HG03066 (cell line): ENCODE results near the gene PDRG1.

Experiments used
- ATAC-seq: cut with Tn5 transposase; IDR thresholded peaks from one replicate; pipeline ENCODE4 v1.9.1; 2021; ENCODE audit warnings: low read depth; ENCODE audit not compliant: unreplicated experiment

PDRG1 gene

DNA sequence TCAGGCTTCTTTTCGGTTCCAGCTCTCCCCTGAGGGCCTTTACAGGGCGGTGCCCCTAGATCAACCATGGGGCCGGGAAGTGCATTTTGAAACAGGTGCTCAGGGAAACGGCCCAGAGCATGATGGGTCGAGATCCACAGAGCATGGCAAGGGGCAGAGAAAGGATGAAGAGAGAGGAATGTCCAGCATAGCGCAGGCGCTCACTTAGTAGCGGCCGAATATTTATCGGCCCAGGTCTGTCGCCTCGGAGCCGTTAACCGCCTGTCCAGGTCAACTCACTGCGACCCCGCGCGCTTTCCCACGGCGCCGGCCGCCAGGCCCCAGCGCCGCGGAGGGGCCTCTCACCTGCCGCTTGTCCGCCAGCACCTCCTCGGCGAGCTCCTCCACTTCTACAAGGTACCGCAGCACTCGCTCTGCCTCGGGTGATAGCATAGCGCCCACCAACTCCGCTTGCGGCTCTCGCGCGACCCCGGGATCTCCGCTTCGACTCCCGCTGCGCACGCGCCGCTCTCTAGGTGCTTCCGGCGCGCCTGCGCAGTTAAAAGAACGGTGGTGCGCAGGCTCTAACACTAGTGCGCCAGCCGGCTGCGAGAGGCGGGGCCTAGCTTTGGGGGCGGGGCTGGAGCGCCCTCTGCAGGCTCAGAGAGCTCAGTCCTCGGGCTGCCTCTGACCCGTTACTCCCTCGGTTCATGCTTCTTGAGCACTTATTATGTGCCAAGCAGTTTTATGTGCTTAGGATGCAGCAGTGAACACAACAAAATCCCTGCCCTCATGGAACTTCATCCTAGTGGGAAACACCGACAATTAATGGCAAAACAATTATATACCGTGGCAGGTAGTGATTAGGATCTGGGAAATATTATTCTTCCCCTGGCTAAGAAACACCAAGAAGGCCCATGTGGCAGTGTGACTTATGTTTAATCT, at the start of gene PDRG1:
Gene PDRG1 (minus strand): TSS at position 517 of the 924 bp plus-strand sequence. CDS start 85 bp downstream, at position 432.
- peak; percentile 89 for ATAC-seq

DNA sequence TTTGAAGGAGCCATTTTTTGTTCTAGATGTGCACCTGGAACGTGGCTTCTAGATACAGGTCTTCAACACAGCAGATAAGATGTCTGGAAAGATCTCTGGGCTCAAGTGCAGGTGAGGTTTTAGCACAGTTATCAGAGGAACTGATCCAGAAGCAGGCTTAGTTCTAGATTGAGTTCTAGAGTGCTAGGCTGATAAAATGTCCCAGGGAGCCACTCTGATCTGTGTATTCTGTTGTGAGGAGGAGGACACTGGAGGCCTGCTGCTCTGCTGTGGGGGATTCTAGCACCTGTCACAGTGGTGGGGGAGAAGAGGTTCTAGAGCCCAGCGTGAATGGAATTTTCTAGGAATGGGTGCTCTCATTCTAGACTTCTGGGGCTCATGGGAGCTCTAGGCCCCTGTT, 46.4 kb upstream of the PDRG1 start:
- ATAC-seq: no peak

DNA sequence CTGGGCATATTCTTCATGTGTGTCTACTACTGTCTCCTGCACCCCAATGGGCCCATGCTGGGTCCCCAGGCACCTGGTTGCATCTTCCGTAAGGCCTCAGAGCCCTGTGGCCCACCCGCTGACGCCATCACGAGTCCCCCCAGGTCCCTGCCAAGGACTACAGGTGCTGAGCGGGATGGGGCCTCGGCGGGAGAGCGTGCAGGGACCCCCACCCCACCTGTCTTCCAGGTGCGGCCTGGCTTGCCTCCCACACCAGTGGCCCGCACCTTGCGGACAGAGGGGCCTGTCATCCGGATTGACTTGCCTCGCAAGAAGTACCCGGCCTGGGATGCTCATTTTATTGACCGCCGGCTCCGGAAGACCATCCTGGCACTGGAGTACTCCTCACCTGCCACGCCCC, 45.1 kb upstream of the PDRG1 start:
- no peak for ATAC-seq

DNA sequence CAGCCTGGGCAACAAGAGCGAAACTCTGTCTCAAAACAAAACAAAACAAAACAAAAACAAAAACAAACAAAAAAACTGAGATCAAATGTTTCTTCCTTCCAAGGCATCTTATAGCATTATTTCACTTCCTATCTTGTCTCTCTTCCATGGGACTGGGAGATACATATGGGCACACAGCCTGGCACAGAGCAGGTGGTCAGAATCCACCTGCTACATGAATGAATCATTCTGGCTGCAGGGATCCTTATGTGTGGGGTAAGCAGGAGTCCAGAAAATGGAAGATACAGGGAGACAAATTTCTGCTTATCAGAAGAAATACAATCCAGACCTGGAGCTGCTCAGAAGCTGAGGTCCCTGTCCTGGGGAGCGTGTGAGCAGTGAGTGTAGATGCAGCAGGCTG, 40.2 kb upstream of the PDRG1 start:
- ATAC-seq: no peak

GRCh38 chr20:31991339-31991705, 39.5 kb upstream of the PDRG1 start:
- ATAC-seq: no peak

- no peak for ATAC-seq
Measured at GRCh38 chr20:31990641-31991338, 38.9 kb upstream of the PDRG1 start.

GRCh38 chr20:31989030-31989645, 37.3 kb upstream of the PDRG1 start:
- no peak for ATAC-seq

DNA sequence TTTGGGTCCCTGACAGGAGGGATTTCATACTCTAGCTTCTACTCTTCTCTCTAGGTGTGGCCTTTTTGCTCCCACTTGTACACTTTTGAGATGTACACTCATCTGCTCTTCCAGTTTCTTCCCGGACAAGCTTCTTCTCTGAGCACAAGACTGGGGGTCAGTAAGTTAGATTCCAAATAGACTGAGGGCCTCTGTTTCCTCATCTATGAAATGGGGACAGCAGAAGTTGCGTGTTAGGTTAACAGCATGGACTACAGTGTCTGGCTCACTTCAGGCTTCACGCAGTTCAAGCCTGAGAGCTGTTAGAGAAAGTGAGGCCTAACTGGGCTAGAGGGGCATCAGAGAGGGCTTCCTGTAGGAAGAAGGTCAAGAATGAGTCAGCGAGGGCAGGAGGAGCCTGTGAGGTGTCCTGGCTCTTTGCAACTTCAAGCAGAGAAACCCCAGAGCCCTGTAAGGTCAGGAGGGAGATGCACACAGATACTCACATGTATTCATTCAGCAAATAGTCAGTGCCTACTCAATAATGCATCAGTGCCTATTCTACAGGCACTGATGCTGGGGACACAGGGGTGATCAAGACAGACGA, 36.7 kb upstream of the PDRG1 start:
- no peak for ATAC-seq

DNA sequence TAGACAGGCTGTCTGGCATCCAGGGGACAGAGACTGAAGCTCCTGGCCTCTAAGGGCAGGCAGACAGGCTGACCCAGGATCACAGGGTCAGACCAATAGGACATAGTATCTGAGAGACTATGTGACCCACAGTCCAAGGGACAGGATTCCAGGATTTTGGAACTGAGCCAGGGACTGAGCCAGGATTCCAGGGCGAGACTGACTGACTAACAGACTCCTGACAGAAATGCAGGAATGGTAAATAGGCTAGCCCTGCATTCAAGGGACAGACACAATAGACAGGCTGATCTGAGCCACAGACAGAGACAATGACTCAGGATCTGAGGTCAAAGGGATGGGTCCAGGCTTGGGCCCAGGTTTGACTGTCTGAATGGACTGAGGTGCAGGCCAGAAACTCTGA, 35.9 kb upstream of the PDRG1 start:
- no peak for ATAC-seq

DNA sequence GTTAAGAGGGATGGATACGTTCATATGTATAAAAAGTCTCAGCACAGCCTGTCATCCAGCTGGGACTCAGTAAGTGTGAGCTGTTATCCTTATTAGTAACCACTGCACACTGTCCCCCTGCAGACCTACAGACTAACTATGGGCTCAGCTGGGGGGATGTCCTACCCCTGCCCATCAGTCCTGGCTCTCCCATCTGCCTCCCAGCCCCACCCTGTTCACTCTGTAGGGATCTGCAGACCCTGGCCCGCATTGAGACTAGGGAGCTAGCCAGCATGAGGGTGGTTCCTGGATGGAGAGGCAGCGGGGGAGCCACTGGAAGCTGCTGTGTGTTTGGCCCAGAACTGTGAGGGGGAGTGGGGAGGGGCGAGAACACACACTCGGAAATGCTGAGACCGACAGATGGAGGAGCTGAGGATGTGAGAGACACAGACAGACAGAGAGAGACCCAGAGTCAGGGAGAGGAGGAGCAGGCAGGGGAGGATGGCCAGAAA, 33.2 kb upstream of the PDRG1 start:
- ATAC-seq: no peak

- no peak for ATAC-seq
Measured at GRCh38 chr20:31981784-31982183, 29.9 kb upstream of the PDRG1 start.

DNA sequence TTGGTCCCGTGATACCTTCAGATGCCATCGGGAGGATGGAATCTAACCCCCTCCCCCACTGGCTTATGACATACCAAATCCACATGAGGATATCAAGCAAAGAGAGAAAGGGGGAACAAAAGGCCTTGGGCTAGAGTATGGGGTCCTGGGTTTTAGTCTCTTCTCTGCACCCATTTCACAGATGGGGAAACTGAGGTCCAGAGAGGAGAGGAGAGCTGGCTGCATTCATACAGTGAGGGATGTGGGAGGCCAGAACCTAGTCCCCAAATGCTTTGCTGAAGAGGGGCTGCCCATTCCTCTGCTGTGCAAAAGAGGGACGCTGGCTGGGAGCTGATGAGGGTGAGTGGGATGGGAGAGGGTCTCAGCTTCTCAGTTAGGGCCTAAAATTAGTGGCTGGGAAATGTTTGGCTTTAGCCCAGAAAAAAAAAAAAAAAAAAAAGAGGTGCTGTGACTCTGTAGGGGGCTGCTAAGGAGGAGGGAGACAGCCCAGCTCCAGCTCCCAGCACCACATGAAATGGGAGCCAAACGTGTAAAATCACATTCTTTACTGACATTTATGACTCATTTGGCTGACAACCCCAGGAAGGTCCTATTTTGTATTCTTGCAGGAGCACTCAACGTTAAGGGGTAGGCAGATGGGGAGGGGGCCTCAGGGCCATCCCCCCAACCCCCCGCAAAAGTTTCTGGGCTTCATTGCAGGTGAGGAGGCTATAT, 28.0 kb upstream of the PDRG1 start:
- no peak for ATAC-seq

GRCh38 chr20:31977080-31977479, 25.2 kb upstream of the PDRG1 start:
- no peak for ATAC-seq

DNA sequence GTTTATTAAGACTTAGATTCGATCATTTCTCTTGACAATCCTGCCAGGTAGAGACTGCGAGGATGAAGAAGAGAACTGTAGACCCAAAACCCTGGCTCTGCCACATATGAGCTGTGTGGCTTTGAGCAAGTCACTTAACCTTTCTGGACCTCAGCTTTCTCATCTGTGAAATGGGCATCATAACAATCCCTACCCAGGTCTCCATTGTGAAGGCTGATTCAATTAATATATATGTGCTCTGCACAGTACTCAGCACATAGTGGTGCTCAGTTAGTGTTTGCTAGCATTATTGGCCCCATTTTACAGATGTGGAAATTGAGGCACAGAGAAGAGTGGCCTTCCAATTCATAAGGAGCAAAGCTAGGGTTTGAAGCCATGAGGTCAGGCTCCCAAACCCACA, 24.0 kb upstream of the PDRG1 start:
- ATAC-seq: no peak

- ATAC-seq: no peak
Measured at GRCh38 chr20:31974951-31975487, 23.2 kb upstream of the PDRG1 start.

DNA sequence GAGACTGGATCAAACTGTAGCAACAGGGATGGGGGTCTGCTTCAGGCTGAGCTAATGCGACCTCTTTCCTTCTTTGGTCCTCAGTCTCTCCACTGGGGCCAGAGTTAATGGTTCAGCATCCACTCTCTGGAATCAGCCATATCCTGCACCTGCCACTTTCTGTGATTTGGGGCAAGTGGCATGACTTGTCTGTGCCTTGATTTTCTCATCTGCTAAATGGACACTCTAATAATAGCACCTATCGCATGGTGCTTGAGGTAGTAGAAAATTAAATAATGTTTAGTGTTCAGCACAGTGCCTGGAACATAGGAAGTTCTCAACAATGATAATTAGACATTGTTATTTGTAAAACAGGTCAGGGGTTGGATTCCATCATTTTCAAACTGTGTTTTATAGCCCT, 22.4 kb upstream of the PDRG1 start:
- ATAC-seq: no peak

GRCh38 chr20:31972471-31973021, 20.7 kb upstream of the PDRG1 start:
- ATAC-seq: no peak

DNA sequence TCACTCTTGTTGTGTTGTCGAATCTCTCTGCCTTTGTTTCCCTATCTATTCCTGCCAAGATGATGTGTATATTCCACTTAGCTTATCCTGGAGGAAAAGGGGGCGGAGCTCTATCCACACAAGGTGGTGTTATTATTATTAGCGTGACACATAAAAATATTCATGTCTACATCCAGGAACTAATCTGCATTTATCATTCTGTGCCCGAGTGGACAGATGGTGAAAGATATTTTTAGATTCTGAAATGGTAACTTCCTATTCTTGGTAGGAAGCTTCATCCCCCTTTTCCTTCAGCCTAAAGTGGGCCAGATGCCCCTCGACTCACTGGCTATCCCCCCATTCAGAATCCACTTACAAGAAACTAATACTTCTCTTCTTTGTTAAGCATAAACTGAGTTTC, 18.1 kb upstream of the PDRG1 start:
- no peak for ATAC-seq

DNA sequence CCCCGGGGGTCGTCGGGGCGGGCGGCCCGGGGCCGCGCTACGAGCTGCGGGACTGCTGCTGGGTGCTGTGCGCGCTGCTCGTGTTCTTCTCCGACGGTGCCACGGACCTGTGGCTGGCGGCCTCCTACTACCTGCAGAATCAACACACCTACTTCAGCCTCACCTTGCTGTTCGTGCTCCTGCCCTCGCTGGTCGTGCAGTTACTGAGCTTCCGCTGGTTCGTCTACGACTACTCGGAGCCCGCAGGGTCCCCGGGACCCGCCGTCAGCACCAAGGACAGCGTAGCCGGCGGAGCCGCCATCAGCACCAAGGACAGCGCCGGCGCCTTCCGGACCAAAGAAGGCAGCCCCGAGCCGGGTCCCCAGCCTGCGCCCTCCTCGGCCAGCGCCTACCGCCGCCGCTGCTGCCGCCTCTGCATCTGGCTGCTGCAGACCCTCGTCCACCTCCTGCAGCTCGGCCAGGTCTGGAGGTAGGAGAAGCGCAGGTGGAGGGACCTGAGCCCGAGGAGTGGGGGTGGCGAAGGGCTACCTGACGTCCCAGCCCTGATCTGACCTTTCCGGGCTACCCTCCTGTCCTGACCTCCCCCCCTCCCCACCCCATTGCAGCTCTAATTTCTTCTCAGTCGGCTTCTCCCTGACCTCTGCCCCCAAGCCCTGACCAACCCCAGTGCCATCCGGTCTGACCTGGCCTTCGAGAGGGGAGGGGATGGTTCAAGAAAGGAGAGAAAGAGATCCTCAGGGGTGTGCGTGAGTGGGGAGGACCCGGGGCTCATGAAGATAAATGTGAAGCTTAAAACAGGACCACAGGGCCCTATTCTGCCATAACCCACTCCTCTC, 16.7 kb upstream of the PDRG1 start:
- ATAC-seq: no peak
